Ascending aorta (tissue), 2 donors: ENCODE measurements around the gene NFATC3. TPM values are rescaled to one million over a fixed set of nuclear protein-coding genes. Genes with fewer than 3 reads are reported as not detected.
A peak's percentile ranks its signal among the peaks of the same experiment; 100 is the strongest.

Source experiments
- DNase-seq, 2 donors: peaks; one replicate each; pipeline ENCODE4 v3.0.0-alpha.2; 2019; ENCODE audit warnings: low spot score in 2 of 2
- H3K27ac ChIP-seq, 2 donors: fragments of 200-600 bp; sonication (generic); one replicate each; pipeline ENCODE4 v1.5.1; 2016 to 2017; ENCODE audit warnings: mild to moderate bottlenecking in 1 of 2
- H3K27me3 ChIP-seq: fragments of 200-600 bp; sonication (generic); one replicate; pipeline ENCODE4 v1.5.1; 2017
- H3K36me3 ChIP-seq, 2 donors: fragments of 200-600 bp; sonication (generic); one replicate each; pipeline ENCODE4 v1.5.1; 2016
- H3K4me1 ChIP-seq, 2 donors: fragments of 200-600 bp; sonication (generic); one replicate each; pipeline ENCODE4 v1.5.1; 2016 to 2017; ENCODE audit warnings: mild to moderate bottlenecking in 1 of 2
- H3K4me3 ChIP-seq, 2 donors: fragments of 200-600 bp; sonication (generic); one replicate each; pipeline ENCODE4 v1.5.1; 2016 to 2017; ENCODE audit warnings: mild to moderate bottlenecking in 1 of 2
- H3K9me3 ChIP-seq, 2 donors: fragments of 200-600 bp; sonication (generic); one replicate each; pipeline ENCODE4 v1.5.1; 2016
- intact Hi-C: fragments of 100-400 bp; cut with DNase I; formaldehyde crosslinking; loops from one replicate; pipeline ENCODE4 v1.15.1; 2023
- total RNA-seq: library from RNA; depleted of rRNA; stranded (reverse); fragments of >200 nt; gene quantifications from one replicate; pipeline ENCODE4 v1.1.0, GENCODE V29; 2016
- TF ChIP-seq, protein P1 (sequence below), 3 experiments: fragments of 200-600 bp in 2 of 3; fragments of 450-650 bp in 1 of 3; sonication (generic) in 2 of 3; IDR thresholded peaks; one replicate each; pipeline ENCODE4 v1.5.1; 2016 to 2019; ENCODE audit warnings: antibody characterized with exemption in 3 of 3, mild to moderate bottlenecking in 1 of 3, moderate library complexity in 1 of 3

Gene NFATC3
- total RNA-seq, 1 donor from 2014 or later, result 36.4 TPM

DNA sequence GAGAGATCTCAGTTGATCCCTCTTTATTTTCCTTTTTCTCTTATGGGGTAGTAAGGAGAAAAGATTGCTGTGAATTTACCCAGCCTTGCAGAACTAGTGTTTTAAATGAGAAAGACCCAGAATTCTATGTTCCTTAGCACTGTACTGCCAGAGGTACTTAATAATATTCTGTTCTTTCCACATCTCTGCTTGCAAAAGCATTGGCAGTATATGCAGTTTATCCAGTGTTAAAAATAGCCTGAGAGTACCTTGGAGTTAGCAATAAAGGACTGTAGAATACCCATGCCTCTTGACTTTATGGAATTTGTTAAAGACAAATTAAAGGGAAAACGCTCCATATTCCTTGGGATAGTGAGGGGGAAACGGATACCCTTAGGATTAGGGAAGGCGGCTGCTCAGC is 191.1 kb downstream of the NFATC3 start:
- peaks cover 14 to 34% of the 10 kb centered on the region in 2 donors for H3K36me3 ChIP-seq
- H3K27me3 ChIP-seq, result no peaks in the 10 kb centered on the region
- H3K9me3 ChIP-seq, result no peaks in the 10 kb centered on the region
- H3K4me1 ChIP-seq, result peaks cover 12 to 16% of the 10 kb centered on the region in 2 donors
- intact Hi-C loops, result no loop called here
- TF ChIP-seq, protein P1, sequence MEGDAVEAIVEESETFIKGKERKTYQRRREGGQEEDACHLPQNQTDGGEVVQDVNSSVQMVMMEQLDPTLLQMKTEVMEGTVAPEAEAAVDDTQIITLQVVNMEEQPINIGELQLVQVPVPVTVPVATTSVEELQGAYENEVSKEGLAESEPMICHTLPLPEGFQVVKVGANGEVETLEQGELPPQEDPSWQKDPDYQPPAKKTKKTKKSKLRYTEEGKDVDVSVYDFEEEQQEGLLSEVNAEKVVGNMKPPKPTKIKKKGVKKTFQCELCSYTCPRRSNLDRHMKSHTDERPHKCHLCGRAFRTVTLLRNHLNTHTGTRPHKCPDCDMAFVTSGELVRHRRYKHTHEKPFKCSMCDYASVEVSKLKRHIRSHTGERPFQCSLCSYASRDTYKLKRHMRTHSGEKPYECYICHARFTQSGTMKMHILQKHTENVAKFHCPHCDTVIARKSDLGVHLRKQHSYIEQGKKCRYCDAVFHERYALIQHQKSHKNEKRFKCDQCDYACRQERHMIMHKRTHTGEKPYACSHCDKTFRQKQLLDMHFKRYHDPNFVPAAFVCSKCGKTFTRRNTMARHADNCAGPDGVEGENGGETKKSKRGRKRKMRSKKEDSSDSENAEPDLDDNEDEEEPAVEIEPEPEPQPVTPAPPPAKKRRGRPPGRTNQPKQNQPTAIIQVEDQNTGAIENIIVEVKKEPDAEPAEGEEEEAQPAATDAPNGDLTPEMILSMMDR (IDR thresholded peaks at IDR 0.05), result no peak
- no peak overlapping the region for H3K4me3 ChIP-seq
- peak overlapping the region in 1 of 2 donors; percentile 75 for H3K27ac ChIP-seq
- DNase-seq, result no peak

Other genes starting within 250 kb of the NFATC3 start
- gene THAP11, start 243.1 kb upstream of the NFATC3 start, total RNA-seq, result 85.4 TPM
- 156 TPM for gene NUTF2, start 238.4 kb upstream of the NFATC3 start, total RNA-seq
- gene CENPT, start 237.7 kb upstream of the NFATC3 start, total RNA-seq, result 220 TPM
- 125 TPM for gene EDC4, start 212.3 kb upstream of the NFATC3 start, total RNA-seq
- not detected for gene NRN1L, start 200.5 kb upstream of the NFATC3 start, total RNA-seq
- gene PSKH1, start 192.1 kb upstream of the NFATC3 start, total RNA-seq, result 41.0 TPM
- 0.43 TPM for gene CTRL, start 153.5 kb upstream of the NFATC3 start, total RNA-seq
- 13.9 TPM for gene PSMB10, start 148.5 kb upstream of the NFATC3 start, total RNA-seq
- 6.6 TPM for gene LCAT, start 141.2 kb upstream of the NFATC3 start, total RNA-seq
- gene SLC12A4, start 116.7 kb upstream of the NFATC3 start, total RNA-seq, result 83.2 TPM
- not detected for gene DPEP3, start 104.9 kb upstream of the NFATC3 start, total RNA-seq
- gene DPEP2, start 85.9 kb upstream of the NFATC3 start, total RNA-seq, result 1.1 TPM
- gene DPEP2NB, start 69.5 kb upstream of the NFATC3 start, total RNA-seq, result not detected
- 3.0 TPM for gene DDX28, start 62.1 kb upstream of the NFATC3 start, total RNA-seq
- 7.6 TPM for gene DUS2, start 62.1 kb upstream of the NFATC3 start, total RNA-seq
- gene ESRP2, start 150.8 kb downstream of the NFATC3 start, total RNA-seq, result not detected
- 21.9 TPM for gene PLA2G15, start 160.0 kb downstream of the NFATC3 start, total RNA-seq
- 27.7 TPM for gene SLC7A6, start 179.2 kb downstream of the NFATC3 start, total RNA-seq
- 14.4 TPM for gene SLC7A6OS, start 225.6 kb downstream of the NFATC3 start, total RNA-seq
- gene PRMT7, start 225.6 kb downstream of the NFATC3 start, total RNA-seq, result 25.1 TPM